Osteoblast (primary cell): ENCODE data around the gene TAOK1. TPM values are rescaled to one million over a fixed set of nuclear protein-coding genes. Genes with fewer than 3 reads are reported as not detected.

ENCODE experiments used
- DNase-seq: peaks from one replicate; pipeline ENCODE4 v3.0.0; 2011; ENCODE audit warnings: low spot score, mixed read lengths; ENCODE audit not compliant: insufficient read length; ENCODE audit errors: missing footprints
- H2AFZ ChIP-seq: 2 replicates; pipeline ENCODE4 v1.6.0; 2011; ENCODE audit warnings: mild to moderate bottlenecking, low read length
- H3K27ac ChIP-seq: 2 replicates; pipeline ENCODE4 v1.5.1; 2011; ENCODE audit warnings: mild to moderate bottlenecking, low read depth, low read length, moderate library complexity
- H3K27me3 ChIP-seq: 2 replicates; pipeline ENCODE4 v1.6.0; 2012; ENCODE audit warnings: mild to moderate bottlenecking, control low read depth, inconsistent platforms, low read length, moderate library complexity; ENCODE audit not compliant: insufficient read depth
- H3K36me3 ChIP-seq: 2 replicates; pipeline ENCODE4 v1.5.1; 2011; ENCODE audit warnings: mild to moderate bottlenecking, low read length, control low read depth, moderate library complexity; ENCODE audit not compliant: insufficient read depth
- H3K4me1 ChIP-seq: 2 replicates; pipeline ENCODE4 v1.5.1; 2011; ENCODE audit warnings: mild to moderate bottlenecking, low read length, control low read depth, moderate library complexity; ENCODE audit not compliant: insufficient read depth
- H3K4me2 ChIP-seq: 2 replicates; pipeline ENCODE4 v1.6.0; 2011; ENCODE audit warnings: mild to moderate bottlenecking, low read length; ENCODE audit not compliant: insufficient read depth
- H3K4me3 ChIP-seq: fragments of 200-600 bp; sonication (generic); 3 replicates; pipeline ENCODE4 v1.5.1; 2012; ENCODE audit warnings: mild to moderate bottlenecking, low read length, inconsistent platforms; ENCODE audit not compliant: insufficient read depth
- H3K79me2 ChIP-seq: 2 replicates; pipeline ENCODE4 v1.6.0; 2012; ENCODE audit warnings: mild to moderate bottlenecking, low read length, control low read depth, inconsistent platforms; ENCODE audit not compliant: insufficient read depth
- H3K9me3 ChIP-seq: 2 replicates; pipeline ENCODE4 v1.5.1; 2011; ENCODE audit warnings: low read depth, low read length, control low read depth
- H4K20me1 ChIP-seq: 2 replicates; pipeline ENCODE4 v1.6.0; 2012; ENCODE audit warnings: mild to moderate bottlenecking, low read length, control low read depth; ENCODE audit not compliant: insufficient read depth
- CTCF ChIP-seq: IDR thresholded peaks from 2 replicates; pipeline ENCODE4 v1.5.1; 2011; ENCODE audit warnings: mild to moderate bottlenecking, low read depth, low read length, moderate library complexity; ENCODE audit errors: extremely low read depth
- total RNA-seq: library from RNA; depleted of rRNA; stranded (reverse); fragments of >200 nt; gene quantifications from 2 replicates; pipeline ENCODE4 v1.2.3, GENCODE V29; 2012

Gene TAOK1
- total RNA-seq, 1 donor = 68.4 TPM

- H3K79me2 ChIP-seq = no peaks in the 10 kb centered on the region
- no peak for DNase-seq
- H3K36me3 ChIP-seq = peaks cover 49% of the 10 kb centered on the region
- H3K4me2 ChIP-seq = no peak overlapping the region
- no peak overlapping the region for H3K27ac ChIP-seq
- no peaks in the 10 kb centered on the region for H3K4me1 ChIP-seq
- no peak for TF ChIP-seq CTCF
- H2AFZ ChIP-seq = no peak overlapping the region
- H3K9me3 ChIP-seq = no peaks in the 10 kb centered on the region
- no peaks in the 10 kb centered on the region for H3K27me3 ChIP-seq
- no peaks in the 10 kb centered on the region for H4K20me1 ChIP-seq
- no peak overlapping the region for H3K4me3 ChIP-seq
Measured at GRCh38 chr17:29518359-29518758, 128.2 kb downstream of the TAOK1 start.

DNA sequence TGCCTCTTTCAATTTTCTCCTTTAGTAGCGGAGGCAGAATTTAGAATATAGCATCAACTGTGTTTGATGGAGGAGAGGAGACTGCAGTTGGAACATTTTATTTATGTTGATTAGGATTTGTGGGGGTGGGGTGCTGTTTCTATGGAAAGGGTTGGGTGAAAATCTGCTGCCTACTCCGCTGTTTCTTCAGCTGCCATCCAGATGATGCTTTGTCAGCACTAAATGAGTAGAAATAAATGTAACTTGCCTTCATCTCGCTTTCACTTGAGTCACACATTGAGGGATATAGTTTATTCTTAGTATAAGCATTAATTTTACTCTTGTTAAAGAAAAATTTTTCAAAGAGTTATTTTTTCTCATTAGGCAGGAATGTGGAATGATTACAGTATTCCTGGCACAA, 134.5 kb downstream of the TAOK1 start:
- Histone ChIP-seq H3K36me3 (peaks cover 29% of the 10 kb centered on the region), H3K27ac (no peak overlapping the region), H3K27me3 (no peaks in the 10 kb centered on the region), H4K20me1 (peaks cover 2% of the 10 kb centered on the region), H2AFZ (no peak overlapping the region), H3K4me3 (no peak overlapping the region), H3K79me2 (peaks cover 4% of the 10 kb centered on the region), H3K9me3 (no peaks in the 10 kb centered on the region), H3K4me1 (no peaks in the 10 kb centered on the region), H3K4me2 (no peak overlapping the region)
- DNase-seq = peak; percentile 19
- no peak for TF ChIP-seq CTCF

DNA sequence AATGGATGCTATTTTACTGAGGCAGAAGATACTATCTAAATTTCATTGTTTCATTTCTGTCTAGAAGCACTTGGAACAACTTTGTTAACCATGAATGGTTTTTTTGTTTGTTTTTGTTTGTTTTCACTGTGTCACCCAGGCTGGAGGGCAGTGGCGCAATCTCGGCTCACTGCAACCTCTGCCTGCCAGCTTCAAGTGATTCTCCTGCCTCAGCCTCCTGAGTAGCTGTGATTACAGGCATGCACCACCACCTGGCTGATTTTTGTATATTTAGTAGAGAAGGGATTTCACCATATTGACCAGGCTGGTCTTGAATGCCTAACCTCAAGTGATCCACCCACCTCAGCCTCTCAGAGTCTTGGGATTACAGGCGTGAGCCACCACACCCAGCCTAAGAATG, 136.2 kb downstream of the TAOK1 start:
- Histone ChIP-seq H3K79me2 (peaks cover 4% of the 10 kb centered on the region), H2AFZ (no peak overlapping the region), H3K9me3 (no peaks in the 10 kb centered on the region), H3K27me3 (no peaks in the 10 kb centered on the region), H3K4me1 (no peaks in the 10 kb centered on the region), H3K36me3 (peaks cover 32% of the 10 kb centered on the region), H3K4me2 (no peak overlapping the region), H3K27ac (no peak overlapping the region), H4K20me1 (peaks cover 2% of the 10 kb centered on the region), H3K4me3 (no peak overlapping the region)
- no peak for DNase-seq
- no peak for TF ChIP-seq CTCF

DNA sequence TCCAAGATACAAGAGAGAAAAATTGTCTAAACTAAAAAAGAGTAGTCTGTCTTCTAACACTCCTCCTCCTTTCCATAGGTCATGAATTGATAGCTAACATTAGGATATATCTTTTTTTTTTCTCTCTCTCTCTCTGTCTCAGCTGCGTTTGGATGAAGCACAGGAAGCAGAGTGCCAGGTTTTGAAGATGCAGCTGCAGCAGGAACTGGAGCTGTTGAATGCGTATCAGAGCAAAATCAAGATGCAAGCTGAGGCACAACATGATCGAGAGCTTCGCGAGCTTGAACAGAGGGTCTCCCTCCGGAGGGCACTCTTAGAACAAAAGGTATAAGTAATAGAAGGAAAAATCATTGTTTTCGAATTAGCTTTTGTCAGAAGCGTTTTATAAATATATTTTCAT, 143.8 kb downstream of the TAOK1 start:
- Histone ChIP-seq H3K4me1 (no peaks in the 10 kb centered on the region), H3K36me3 (peaks cover 42% of the 10 kb centered on the region), H3K4me3 (no peak overlapping the region), H3K4me2 (no peak overlapping the region), H3K79me2 (peaks cover 2% of the 10 kb centered on the region), H4K20me1 (peaks cover under 1% of the 10 kb centered on the region), H2AFZ (no peak overlapping the region), H3K27ac (no peak overlapping the region), H3K27me3 (no peaks in the 10 kb centered on the region), H3K9me3 (no peaks in the 10 kb centered on the region)
- DNase-seq = peak; percentile 41
- TF ChIP-seq CTCF = no peak
